G401 (cell line): ENCODE measurements around the gene GDPD2. TPM values are rescaled to one million over a fixed set of nuclear protein-coding genes. Genes with fewer than 3 reads are reported as not detected.
"Not testable (repeated sequence)": the region's sequence is repeated elsewhere in the genome, so short reads cannot be mapped to it uniquely, and the experiment has no call there.

Experiments used
- DNase-seq: peaks from one replicate; pipeline ENCODE4 v3.0.0-alpha.2; 2015; ENCODE audit warnings: low spot score
- in situ Hi-C: cut with HindIII; loops from 2 replicates; pipeline ENCODE4 v1.10.0; 2016; ENCODE audit warnings: low sequenced_read_pairs, mixed read lengths
- total RNA-seq: library from RNA; depleted of rRNA; stranded (reverse); fragments of >200 nt; shearing (Covaris generic); gene quantifications from 2 replicates; pipeline ENCODE4 v1.2.3, GENCODE V29; 2014; rRNA removed

Gene GDPD2
- 0.54 TPM in 1 of 2 replicates, not detected in the other for total RNA-seq

DNA sequence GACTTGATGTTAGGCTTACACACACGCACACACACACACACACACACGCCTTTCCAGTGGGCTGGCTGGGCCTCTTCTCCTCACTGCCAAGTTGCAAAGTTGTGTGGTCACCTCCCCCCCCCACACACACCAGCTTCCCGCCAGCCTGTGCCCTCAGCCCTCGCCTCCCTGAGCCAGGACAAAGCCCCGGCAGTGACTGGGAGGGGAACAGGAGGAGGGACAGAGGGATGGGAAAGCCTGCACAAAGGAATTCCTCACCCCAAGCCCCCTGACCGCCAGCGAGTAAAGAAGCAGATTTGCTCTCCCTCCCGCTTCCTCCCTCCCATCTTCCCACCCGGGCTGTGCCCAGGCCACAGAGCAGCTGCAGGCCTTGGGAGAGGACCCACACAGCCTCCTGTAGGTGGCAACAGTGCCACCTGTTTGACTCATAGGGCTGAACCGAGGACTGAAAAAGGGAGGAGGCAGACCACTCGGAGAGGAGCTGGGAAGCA is at the start of gene GDPD2:
Gene GDPD2, plus strand, starts transcription at position 464 of the 491 bp plus-strand sequence. CDS start 1,671 bp downstream, outside the sequence.
- DNase-seq: peak; percentile 44
- in situ Hi-C loops: no loop called here

DNA sequence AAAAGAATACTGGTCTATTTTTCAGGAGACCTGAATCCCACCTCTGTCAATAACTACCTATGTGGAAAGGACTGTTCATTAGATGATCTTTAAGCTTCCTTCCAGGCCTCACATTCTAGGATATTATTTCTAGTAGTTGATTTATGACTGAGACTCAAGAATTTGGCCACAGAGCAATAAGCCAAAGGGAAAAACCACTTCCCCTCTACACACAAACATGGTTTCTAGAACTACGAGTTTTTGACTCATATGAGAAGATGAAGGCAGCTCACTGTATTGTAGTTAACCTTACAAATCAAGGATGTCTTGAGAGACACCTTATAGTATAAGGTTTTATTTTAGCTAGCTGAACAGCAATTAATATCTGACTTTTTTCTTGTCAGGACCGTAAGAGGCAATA is 36.9 kb upstream of the GDPD2 start:
- in situ Hi-C loops: no loop called here
- no peak for DNase-seq

- in situ Hi-C loops: no loop called here
- no peak for DNase-seq
Observed at GRCh38 chrX:70398899-70399298, 24.2 kb upstream of the GDPD2 start.

- DNase-seq, in situ Hi-C loops: not testable (repeated sequence)
Observed at GRCh38 chrX:70400181-70400580, 22.9 kb upstream of the GDPD2 start.

DNA sequence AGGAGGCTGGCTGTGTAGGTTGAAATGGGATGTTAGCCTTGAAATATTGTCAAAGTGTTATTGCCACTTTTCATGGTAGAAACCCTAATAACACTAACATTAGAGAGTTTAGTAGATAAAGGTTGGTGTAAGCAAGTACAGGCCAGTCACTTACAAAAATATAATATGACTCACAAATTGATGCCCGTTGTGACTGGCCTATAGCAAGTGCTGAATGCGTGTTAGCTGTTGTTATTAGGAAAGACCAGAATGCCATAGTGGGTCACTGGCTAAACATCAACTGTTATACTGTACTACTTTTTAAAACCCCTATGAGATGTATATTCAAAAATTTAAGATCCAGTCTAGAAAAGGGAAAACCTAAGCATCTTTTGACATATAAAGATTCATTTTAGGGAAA is 20.4 kb upstream of the GDPD2 start:
- in situ Hi-C loops: no loop called here
- DNase-seq: no peak

DNA sequence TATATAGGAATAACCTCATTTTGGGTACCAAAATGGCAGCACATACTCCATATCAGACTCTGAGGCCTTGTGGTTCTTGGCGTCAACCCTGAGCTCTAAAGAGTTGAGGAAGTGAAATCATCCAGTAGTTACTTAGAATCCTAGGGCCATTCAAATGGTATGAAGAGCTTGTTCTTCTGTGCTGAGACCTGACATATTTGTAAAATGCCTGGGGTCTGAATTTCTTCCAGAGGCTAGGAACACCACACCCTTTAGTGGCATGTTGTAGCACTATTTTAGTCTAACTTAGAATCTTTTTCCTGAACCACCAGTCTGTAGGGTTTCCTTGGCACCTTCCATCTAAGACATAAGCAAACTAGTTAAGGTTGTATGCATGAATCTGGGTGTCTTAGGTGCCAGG is 18.1 kb upstream of the GDPD2 start:
- no peak for DNase-seq
- in situ Hi-C loops: no loop called here

- DNase-seq: no peak
- in situ Hi-C loops: no loop called here
Observed at GRCh38 chrX:70410921-70411320, 12.2 kb upstream of the GDPD2 start.

- in situ Hi-C loops: no loop called here
- no peak for DNase-seq
Observed at GRCh38 chrX:70411475-70411874, 11.6 kb upstream of the GDPD2 start.

DNA sequence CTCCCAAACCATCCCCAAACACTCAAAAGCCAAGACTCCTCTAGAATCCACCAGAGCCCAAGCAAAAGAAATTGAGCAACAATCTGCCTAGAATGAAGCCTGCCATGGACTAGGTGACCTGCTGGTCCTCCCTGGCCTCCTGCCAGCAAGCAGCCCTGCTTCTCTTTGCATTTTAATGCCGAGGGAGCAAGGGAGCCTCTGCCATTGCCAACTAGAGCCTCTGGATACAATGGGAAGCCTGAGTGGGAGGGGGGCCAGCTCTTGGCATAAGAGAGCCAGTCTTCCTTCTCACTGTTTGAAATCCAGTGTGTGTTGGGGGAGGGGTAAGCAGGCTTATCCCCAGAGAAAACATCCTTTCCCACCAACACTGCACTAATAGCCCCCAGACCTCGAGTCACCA is 1.5 kb upstream of the GDPD2 start:
- in situ Hi-C loops: no loop called here
- DNase-seq: peak; percentile 23

- DNase-seq: no peak
Observed at GRCh38 chrX:70423936-70424675, 992 bp downstream of the GDPD2 start.

DNA sequence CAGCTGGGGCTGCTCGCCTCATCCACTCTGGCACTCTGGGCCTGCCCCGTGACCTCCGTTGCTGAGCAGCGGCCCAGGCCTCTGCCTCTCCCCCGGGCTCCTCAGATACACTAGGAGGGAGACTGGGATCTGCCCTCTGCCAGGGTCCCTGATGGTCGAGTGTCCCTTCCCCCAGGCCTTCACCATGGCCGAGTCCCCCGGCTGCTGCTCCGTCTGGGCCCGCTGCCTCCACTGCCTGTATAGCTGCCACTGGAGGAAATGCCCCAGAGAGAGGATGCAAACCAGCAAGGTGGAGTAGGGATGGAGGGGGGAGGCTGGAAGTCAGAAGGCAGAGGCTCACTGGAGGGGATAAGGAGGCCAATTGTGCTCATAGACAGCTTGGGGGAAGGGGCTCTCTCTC is 1.7 kb downstream of the GDPD2 start:
- in situ Hi-C loops: no loop called here
- no peak for DNase-seq

More at GRCh38 chrX:70423936-70424675, 992 bp downstream of the GDPD2 start:
- in situ Hi-C loops: no loop called here

GRCh38 chrX:70426286-70427278 is 3.5 kb downstream of the GDPD2 start:
- DNase-seq: no peak
- in situ Hi-C loops: no loop called here

DNA sequence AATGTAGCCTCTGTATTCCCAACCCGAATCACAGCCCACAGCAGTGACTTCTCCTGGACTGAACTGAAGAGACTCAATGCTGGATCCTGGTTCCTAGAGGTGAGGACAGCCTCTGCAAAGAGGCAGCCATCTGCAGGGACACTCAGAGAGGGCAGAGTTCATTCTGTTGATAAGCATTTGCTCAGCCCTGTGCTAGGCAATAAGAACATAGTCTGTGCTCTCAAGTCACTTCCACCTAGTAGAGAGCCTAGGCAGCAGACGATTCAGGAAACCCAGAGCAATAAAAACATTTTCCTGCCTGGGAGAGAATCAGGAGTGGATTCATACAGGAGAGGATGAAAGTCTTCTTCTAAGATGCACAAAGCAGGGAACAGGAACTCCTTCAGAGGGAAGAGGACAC is 4.3 kb downstream of the GDPD2 start:
- no peak for DNase-seq
- in situ Hi-C loops: no loop called here

- no peak for DNase-seq
- in situ Hi-C loops: no loop called here
Observed at GRCh38 chrX:70429759-70430158, 6.6 kb downstream of the GDPD2 start.

- in situ Hi-C loops: no loop called here
- DNase-seq: no peak
Observed at GRCh38 chrX:70432936-70433847, 10.1 kb downstream of the GDPD2 start.

DNA sequence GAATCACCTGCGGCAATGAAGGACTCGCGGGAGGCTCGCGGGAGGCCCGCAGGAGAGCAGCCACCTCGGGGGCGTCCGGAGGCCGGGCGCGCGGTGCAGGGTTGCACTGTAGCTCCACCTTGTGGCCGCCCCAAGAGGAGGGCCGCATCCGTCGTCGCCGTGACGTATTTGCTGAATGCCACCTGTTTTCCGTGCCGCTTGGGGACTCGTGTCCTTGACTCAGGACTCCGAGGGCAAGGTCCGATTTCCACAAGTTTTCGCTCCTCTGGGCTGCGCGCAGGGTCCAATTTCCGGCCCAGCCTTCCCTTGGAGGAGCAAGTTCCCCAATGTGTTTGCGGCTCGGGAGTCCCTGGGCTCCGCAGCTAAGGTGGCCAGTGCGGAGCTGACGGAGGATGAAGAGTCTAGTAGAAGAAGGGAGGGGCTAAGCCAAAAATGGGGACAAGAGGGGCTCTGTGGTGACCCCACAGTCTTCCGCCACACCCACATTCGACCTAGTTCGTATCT is 10.8 kb downstream of the GDPD2 start:
- DNase-seq: peak; percentile 73
- in situ Hi-C loops: no loop called here

GRCh38 chrX:70434352-70434866 is 11.3 kb downstream of the GDPD2 start:
- DNase-seq: peak; percentile 90
- in situ Hi-C loops: no loop called here

GRCh38 chrX:70434914-70435586 is 11.9 kb downstream of the GDPD2 start:
- DNase-seq: peak; percentile 29
- in situ Hi-C loops: no loop called here
